Stimulated activated CD8-positive, alpha-beta memory T cell treated with anti-CD3 and anti-CD28 coated beads, Interleukin-7, amount 100 ng/mL, for 48 hours (primary cell): ENCODE measurements around the gene VNN1.
"Not testable (repeated sequence)": the region's sequence is repeated elsewhere in the genome, so short reads cannot be mapped to it uniquely, and the experiment has no call there.

Experiments
- DNase-seq, 2 donors: peaks; one replicate each; pipeline ENCODE4 v3.0.0-alpha.2; 2020; ENCODE audit warnings: low read depth in 1 of 2; ENCODE audit errors: extremely low read depth in 1 of 2

The VNN1 gene

DNA sequence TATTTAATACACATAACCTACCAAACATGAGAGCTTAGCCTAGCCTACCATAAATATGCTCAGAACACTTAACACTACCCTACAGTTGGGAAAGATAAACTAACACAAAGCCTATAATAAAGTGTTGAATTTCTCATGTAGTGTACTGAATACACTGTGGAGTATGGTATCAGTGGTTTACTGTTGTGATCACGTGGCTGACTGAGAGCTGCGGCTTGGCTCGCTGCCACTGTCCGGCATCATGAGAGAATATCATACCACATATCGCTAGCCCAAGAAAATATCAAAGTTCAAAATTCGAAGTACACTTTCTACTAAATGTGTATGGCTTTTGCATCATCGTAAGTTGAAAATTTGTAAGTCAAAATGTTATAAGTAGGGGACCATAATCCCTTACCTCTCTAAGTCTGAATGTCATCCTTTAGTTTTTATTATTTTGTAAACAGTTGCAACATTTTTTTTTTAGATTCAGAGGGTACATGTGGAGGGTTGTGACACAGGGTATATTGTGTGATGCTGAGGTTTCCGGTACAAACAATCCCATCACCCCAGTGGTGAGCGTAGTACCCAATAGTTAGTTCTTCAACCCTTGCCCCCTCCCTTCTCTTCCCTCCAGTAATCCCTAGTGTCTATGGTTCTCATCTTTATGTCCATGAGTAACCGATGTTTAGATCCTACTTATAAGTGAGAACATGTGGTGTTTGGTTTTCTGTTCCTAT lies 40.3 kb downstream of the VNN1 start:
- DNase-seq: no peak

GRCh38 chr6:132671295-132671694 lies 42.6 kb downstream of the VNN1 start:
- DNase-seq: no peak

GRCh38 chr6:132669690-132670291 lies 44.1 kb downstream of the VNN1 start:
- DNase-seq: no peak

DNA sequence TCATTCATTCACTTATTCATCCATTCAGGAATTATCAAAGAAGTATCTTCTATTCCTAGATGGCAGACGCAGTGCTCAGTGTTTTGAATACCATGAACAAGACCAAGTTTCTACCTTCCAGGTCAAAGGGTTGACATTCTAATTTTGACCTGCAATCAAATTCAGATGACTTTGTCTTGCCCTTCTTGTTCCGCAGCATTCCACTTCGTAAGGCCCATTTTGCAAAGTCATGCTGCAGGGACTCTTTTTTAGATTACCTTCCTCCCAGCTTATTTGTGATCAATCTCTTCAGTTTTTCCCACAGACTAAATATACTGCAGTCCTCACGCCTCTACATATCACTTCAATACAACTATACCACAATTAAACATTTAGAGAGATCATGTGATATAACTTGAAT lies 47.7 kb downstream of the VNN1 start:
- no peak for DNase-seq

DNA sequence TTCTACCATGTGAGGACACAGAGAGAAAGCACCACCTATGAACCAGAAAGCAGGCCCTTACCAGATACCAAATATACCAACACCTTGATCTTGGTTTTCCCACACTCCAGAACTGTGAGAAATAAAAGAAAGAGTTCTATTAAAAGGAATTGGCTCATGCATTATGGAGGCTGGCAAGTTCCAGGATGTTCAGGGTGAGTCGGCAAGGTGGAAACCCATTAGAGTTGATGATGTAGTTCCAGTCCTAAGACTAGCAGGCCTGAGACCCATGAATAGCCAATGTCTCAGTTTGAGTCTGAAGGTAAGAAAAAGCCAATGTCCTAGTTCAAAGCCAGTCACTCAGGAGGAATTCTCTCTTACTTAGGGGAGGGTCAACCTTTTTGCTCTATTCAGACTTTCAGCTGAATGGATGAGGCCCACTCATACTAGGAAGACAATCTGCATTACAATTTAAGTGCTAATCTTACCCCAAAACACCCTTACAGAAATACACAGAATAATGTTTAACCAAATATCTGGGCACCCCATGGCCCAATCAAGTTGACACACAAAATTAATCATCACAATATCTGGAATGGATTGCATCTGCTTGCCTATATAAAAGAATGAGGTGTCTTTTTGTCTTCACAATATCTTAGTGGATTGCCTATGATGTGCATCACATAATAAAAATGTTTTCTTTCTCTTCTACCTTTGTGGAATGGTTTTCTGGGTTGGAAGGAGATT lies 49.4 kb downstream of the VNN1 start:
- DNase-seq: no peak

DNA sequence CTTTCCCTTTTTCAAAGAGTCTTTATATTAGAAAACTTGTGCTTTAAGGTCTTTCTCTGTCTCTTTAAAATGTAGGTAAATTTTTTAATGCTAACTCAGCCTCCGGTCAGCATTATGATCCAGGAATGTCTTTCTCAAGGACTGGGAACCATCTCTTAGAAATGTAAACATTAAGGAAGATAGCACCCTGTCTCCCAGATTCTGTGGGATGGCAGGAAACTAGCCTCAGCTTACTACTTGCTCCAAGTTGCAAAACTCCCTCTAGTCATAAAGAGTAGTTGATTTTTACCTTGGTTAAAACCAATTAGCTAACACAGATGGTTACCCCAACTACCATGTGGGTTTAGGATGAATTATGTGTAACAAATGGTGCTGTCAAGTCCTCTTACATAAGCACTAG lies 50.2 kb downstream of the VNN1 start:
- no peak for DNase-seq

DNA sequence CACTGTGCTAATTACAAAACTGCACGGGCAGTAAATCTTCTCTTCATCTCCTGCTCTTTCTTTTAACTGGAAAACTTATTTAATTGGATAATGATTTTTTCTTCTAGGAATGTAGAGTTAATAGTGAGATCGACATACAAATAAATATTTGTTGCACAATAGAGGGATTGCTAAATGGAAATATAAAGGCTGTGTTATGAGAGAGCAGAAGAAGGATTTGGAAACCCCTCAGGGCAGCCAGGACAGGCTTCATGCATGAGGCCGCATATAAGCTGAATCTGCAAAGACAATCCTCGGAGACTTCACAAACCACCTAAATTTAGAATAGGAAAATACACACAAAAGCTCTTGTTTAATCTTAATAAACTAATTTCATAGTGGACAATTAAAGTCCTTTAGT lies 51.9 kb downstream of the VNN1 start:
- DNase-seq: no peak

GRCh38 chr6:132659082-132659481 lies 54.8 kb downstream of the VNN1 start, which contains the start of gene TAAR1:
Gene TAAR1 (minus strand): TSS chr6:132659182. CDS start chr6:132646003, 13,179 bp downstream.
- no peak for DNase-seq

- DNase-seq: no peak
Measured at GRCh38 chr6:132651062-132651461, 62.8 kb downstream of the VNN1 start.

GRCh38 chr6:132650429-132650828 lies 63.4 kb downstream of the VNN1 start:
- no peak for DNase-seq

- DNase-seq: no peak
Measured at GRCh38 chr6:132648828-132649227, 65.0 kb downstream of the VNN1 start.

DNA sequence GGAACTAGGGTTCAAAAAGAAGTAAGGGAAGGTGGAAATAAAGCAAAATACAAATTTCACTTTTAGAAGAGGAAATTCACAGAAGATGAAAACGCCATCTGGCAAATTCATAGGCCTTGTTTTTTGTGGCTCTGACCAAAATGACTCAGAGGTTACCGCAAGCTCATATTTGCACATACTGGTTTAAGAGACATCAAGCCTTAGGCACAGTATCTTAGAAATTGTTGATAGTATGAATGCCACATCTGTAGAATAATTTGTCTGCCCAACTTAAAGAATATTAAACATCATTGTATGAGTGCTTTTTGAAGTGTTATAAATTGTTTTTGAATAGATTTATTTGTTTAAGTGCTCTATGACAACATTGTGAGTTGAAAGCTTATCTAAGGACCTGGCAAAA lies 65.5 kb downstream of the VNN1 start:
- DNase-seq: peak in 1 of 2 donors; percentile 4

- no peak for DNase-seq
Measured at GRCh38 chr6:132643547-132643946, 70.3 kb downstream of the VNN1 start.

- DNase-seq: not testable (repeated sequence)
Measured at GRCh38 chr6:132637135-132637534, 76.7 kb downstream of the VNN1 start.

DNA sequence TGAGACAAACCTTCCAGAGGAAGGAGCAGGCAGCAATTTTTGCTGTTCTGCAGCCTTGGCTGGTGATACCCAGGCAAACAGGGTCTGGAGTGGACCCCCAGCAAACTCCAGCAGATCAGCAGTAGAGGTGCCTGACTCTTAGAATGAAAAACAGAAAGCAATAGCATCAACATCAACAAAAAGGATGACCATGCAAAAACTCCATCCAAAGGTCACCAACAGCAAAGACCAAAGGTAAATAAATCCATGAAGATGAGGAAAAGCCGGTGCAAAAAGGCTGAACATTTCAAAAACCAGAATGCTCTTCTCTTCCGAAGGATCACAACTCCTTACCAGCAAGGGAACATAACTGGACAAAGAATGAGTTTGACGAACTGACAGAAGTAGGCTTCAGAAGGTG lies 77.9 kb downstream of the VNN1 start:
- not testable (repeated sequence) for DNase-seq

GRCh38 chr6:132635288-132635687 lies 78.6 kb downstream of the VNN1 start:
- not testable (repeated sequence) for DNase-seq

GRCh38 chr6:132634796-132635195 lies 79.1 kb downstream of the VNN1 start:
- DNase-seq: no peak

- DNase-seq: no peak
Measured at GRCh38 chr6:132633362-132633761, 80.5 kb downstream of the VNN1 start.
